GM18511 (cell line): ENCODE results near the gene GRHL3.
A peak's percentile ranks its signal among the peaks of the same experiment; 100 is the strongest.

ENCODE experiments used
- ATAC-seq: cut with Tn5 transposase; IDR thresholded peaks from one replicate; pipeline ENCODE4 v1.9.1; 2021; ENCODE audit warnings: mild to moderate bottlenecking, moderate library complexity; ENCODE audit not compliant: unreplicated experiment

The GRHL3 gene

GRCh38 chr1:24391882-24392603, 72.9 kb downstream of the GRHL3 start:
- peak; percentile 79 for ATAC-seq

DNA sequence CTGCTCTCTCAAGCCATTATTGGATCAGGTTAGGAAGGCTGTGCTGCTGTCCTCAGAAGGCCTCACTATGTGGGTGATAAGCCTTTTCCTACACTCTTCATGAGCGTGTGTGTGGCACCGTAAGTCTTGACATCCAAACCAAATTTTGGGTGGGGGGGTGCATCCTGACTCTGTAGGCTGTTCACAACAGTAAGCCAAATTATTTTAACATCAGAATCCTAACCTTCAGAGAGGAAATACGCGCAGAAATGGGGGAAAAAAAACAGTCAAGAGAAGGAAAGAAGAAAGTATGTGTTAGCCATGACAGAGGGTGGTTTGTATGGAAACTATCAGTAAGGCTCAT, 73.4 kb downstream of the GRHL3 start:
- ATAC-seq = no peak

GRCh38 chr1:24392982-24393650, 74.0 kb downstream of the GRHL3 start:
- ATAC-seq = no peak

GRCh38 chr1:24393892-24394291, 74.7 kb downstream of the GRHL3 start:
- no peak for ATAC-seq

- ATAC-seq = no peak
Measured at GRCh38 chr1:24400065-24400464, 80.9 kb downstream of the GRHL3 start.

- no peak for ATAC-seq
Measured at GRCh38 chr1:24403806-24404205, 84.6 kb downstream of the GRHL3 start.
